GM23338 (cell line): ENCODE data around the gene FAF2. TPM values are rescaled to one million over a fixed set of nuclear protein-coding genes. Genes with fewer than 3 reads are reported as not detected.

ENCODE experiments used
- CREB1 ChIP-seq: fragments of 250-450 bp; sonication (Bioruptor Pico); IDR thresholded peaks from 2 replicates; pipeline ENCODE4 v1.5.0; 2020; ENCODE audit warnings: low read depth, mild to moderate bottlenecking, moderate library complexity
- JUNB ChIP-seq: IDR thresholded peaks from one replicate; pipeline ENCODE4 v1.6.1; 2016; ENCODE audit warnings: antibody characterized with exemption; ENCODE audit not compliant: unreplicated experiment
- ZNF114 ChIP-seq: fragments of 250-450 bp; sonication (Bioruptor Pico); IDR thresholded peaks from 2 replicates; pipeline ENCODE4 v1.5.0; 2020; ENCODE audit warnings: mild to moderate bottlenecking, moderate library complexity
- ZNF331 ChIP-seq: fragments of 250-450 bp; sonication (Bioruptor Pico); IDR thresholded peaks from 2 replicates; pipeline ENCODE4 v1.5.0; 2020; ENCODE audit warnings: low read depth, mild to moderate bottlenecking, moderate library complexity
- polyA plus RNA-seq: library from polyadenylated mRNA; unstranded; fragments of >200 nt; fragmentation: Nextera tagmentation; extraction: Ambion mirVana; gene quantifications from 2 replicates; pipeline ENCODE4 v1.2.1, GENCODE V29; 2016
- total RNA-seq: library from RNA; depleted of rRNA; stranded (reverse); fragments of >200 nt; shearing (Covaris generic); gene quantifications from 2 replicates; pipeline ENCODE4 v1.2.3, GENCODE V29; 2014
- TF ChIP-seq, protein P1 (sequence below): fragments of 250-450 bp; sonication (Bioruptor Pico); IDR thresholded peaks from 2 replicates; pipeline ENCODE4 v1.5.0; 2020; ENCODE audit warnings: mild to moderate bottlenecking, moderate library complexity
- TF ChIP-seq, protein P2 (sequence below), 2 experiments: fragments of 200-600 bp in 1 of 2; sonication (generic) in 1 of 2; conservative IDR thresholded peaks; 2 replicates each; pipeline versions ENCODE4 v1.5.1 to v1.6.1; 2016 to 2017; ENCODE audit warnings: antibody characterized with exemption in 2 of 2, low read depth in 2 of 2, mild to moderate bottlenecking in 2 of 2, moderate library complexity in 1 of 2
- TF ChIP-seq, protein P3 (sequence below): IDR thresholded peaks from one replicate; pipeline ENCODE4 v1.6.1; 2018; ENCODE audit warnings: antibody characterized with exemption; ENCODE audit not compliant: unreplicated experiment
- TF ChIP-seq, protein P4 (sequence below): IDR thresholded peaks from 2 replicates; pipeline ENCODE4 v1.6.1; 2016; ENCODE audit warnings: antibody characterized with exemption

The FAF2 gene
- total and polyA plus RNA-seq, 2 experiments from 2014 or later, result 32.8 to 37.6 TPM

DNA sequence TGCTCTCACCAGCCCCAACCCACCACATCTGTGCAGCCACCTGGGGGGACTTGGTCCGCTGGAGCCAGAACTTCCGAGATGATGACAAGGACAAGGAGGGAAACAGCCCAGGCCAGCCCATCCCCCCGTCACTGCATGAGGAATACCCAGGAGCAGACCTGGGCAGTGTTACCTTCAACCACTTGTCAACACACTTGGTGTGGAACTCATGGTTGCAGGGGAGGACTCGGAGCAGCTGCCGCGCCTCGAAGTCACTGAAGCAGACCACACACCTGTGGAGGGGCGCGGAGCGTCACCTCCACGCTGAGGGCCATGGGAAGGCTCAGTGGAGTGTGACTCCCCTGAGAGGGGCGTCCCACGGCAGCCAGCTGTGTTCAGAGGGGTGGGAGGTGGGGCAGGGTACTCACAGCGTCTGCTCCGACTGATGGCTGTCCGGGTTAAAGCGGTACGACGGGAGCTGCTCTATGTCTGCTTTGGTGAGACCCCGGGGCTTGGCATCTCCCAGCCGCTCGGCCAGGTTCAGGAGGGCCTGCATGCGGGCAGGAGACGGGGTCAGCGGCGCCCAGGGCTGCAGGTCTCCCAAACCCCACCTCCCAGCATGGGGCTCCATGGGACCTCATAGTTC, 81.0 kb downstream of the FAF2 start (continued):
- TF ChIP-seq, protein P1, sequence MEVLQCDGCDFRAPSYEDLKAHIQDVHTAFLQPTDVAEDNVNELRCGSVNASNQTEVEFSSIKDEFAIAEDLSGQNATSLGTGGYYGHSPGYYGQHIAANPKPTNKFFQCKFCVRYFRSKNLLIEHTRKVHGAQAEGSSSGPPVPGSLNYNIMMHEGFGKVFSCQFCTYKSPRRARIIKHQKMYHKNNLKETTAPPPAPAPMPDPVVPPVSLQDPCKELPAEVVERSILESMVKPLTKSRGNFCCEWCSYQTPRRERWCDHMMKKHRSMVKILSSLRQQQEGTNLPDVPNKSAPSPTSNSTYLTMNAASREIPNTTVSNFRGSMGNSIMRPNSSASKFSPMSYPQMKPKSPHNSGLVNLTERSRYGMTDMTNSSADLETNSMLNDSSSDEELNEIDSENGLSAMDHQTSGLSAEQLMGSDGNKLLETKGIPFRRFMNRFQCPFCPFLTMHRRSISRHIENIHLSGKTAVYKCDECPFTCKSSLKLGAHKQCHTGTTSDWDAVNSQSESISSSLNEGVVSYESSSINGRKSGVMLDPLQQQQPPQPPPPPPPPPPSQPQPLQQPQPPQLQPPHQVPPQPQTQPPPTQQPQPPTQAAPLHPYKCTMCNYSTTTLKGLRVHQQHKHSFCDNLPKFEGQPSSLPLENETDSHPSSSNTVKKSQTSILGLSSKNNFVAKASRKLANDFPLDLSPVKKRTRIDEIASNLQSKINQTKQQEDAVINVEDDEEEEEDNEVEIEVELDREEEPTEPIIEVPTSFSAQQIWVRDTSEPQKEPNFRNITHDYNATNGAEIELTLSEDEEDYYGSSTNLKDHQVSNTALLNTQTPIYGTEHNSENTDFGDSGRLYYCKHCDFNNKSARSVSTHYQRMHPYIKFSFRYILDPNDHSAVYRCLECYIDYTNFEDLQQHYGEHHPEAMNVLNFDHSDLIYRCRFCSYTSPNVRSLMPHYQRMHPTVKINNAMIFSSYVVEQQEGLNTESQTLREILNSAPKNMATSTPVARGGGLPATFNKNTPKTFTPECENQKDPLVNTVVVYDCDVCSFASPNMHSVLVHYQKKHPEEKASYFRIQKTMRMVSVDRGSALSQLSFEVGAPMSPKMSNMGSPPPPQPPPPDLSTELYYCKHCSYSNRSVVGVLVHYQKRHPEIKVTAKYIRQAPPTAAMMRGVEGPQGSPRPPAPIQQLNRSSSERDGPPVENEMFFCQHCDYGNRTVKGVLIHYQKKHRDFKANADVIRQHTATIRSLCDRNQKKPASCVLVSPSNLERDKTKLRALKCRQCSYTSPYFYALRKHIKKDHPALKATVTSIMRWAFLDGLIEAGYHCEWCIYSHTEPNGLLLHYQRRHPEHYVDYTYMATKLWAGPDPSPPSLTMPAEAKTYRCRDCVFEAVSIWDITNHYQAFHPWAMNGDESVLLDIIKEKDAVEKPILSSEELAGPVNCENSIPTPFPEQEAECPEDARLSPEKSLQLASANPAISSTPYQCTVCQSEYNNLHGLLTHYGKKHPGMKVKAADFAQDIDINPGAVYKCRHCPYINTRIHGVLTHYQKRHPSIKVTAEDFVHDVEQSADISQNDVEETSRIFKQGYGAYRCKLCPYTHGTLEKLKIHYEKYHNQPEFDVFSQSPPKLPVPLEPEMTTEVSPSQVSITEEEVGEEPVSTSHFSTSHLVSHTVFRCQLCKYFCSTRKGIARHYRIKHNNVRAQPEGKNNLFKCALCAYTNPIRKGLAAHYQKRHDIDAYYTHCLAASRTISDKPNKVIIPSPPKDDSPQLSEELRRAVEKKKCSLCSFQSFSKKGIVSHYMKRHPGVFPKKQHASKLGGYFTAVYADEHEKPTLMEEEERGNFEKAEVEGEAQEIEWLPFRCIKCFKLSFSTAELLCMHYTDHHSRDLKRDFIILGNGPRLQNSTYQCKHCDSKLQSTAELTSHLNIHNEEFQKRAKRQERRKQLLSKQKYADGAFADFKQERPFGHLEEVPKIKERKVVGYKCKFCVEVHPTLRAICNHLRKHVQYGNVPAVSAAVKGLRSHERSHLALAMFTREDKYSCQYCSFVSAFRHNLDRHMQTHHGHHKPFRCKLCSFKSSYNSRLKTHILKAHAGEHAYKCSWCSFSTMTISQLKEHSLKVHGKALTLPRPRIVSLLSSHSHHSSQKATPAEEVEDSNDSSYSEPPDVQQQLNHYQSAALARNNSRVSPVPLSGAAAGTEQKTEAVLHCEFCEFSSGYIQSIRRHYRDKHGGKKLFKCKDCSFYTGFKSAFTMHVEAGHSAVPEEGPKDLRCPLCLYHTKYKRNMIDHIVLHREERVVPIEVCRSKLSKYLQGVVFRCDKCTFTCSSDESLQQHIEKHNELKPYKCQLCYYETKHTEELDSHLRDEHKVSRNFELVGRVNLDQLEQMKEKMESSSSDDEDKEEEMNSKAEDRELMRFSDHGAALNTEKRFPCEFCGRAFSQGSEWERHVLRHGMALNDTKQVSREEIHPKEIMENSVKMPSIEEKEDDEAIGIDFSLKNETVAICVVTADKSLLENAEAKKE (CRISPR knock-in tag), result no peak
- no peak for TF ChIP-seq JUNB
- TF ChIP-seq ZNF114, result no peak
- TF ChIP-seq, protein P2, sequence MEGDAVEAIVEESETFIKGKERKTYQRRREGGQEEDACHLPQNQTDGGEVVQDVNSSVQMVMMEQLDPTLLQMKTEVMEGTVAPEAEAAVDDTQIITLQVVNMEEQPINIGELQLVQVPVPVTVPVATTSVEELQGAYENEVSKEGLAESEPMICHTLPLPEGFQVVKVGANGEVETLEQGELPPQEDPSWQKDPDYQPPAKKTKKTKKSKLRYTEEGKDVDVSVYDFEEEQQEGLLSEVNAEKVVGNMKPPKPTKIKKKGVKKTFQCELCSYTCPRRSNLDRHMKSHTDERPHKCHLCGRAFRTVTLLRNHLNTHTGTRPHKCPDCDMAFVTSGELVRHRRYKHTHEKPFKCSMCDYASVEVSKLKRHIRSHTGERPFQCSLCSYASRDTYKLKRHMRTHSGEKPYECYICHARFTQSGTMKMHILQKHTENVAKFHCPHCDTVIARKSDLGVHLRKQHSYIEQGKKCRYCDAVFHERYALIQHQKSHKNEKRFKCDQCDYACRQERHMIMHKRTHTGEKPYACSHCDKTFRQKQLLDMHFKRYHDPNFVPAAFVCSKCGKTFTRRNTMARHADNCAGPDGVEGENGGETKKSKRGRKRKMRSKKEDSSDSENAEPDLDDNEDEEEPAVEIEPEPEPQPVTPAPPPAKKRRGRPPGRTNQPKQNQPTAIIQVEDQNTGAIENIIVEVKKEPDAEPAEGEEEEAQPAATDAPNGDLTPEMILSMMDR (conservative IDR thresholded peaks at IDR 0.05; ENCODE audit: low read depth in 2 of 2), result no peak
- TF ChIP-seq, protein P3, sequence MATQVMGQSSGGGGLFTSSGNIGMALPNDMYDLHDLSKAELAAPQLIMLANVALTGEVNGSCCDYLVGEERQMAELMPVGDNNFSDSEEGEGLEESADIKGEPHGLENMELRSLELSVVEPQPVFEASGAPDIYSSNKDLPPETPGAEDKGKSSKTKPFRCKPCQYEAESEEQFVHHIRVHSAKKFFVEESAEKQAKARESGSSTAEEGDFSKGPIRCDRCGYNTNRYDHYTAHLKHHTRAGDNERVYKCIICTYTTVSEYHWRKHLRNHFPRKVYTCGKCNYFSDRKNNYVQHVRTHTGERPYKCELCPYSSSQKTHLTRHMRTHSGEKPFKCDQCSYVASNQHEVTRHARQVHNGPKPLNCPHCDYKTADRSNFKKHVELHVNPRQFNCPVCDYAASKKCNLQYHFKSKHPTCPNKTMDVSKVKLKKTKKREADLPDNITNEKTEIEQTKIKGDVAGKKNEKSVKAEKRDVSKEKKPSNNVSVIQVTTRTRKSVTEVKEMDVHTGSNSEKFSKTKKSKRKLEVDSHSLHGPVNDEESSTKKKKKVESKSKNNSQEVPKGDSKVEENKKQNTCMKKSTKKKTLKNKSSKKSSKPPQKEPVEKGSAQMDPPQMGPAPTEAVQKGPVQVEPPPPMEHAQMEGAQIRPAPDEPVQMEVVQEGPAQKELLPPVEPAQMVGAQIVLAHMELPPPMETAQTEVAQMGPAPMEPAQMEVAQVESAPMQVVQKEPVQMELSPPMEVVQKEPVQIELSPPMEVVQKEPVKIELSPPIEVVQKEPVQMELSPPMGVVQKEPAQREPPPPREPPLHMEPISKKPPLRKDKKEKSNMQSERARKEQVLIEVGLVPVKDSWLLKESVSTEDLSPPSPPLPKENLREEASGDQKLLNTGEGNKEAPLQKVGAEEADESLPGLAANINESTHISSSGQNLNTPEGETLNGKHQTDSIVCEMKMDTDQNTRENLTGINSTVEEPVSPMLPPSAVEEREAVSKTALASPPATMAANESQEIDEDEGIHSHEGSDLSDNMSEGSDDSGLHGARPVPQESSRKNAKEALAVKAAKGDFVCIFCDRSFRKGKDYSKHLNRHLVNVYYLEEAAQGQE, result no peak
- TF ChIP-seq CREB1 (CRISPR knock-in tag), result no peak
- TF ChIP-seq, protein P4, sequence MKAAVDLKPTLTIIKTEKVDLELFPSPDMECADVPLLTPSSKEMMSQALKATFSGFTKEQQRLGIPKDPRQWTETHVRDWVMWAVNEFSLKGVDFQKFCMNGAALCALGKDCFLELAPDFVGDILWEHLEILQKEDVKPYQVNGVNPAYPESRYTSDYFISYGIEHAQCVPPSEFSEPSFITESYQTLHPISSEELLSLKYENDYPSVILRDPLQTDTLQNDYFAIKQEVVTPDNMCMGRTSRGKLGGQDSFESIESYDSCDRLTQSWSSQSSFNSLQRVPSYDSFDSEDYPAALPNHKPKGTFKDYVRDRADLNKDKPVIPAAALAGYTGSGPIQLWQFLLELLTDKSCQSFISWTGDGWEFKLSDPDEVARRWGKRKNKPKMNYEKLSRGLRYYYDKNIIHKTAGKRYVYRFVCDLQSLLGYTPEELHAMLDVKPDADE, result no peak
- no peak for TF ChIP-seq ZNF331 (CRISPR knock-in tag)
